ENCODE measurements around the gene CEP170.

The CEP170 gene

GRCh38 chr1:243287123-243287460, 32.0 kb upstream of the CEP170 start:
- TF ChIP-seq CEBPB (IDR thresholded peaks at IDR 0.05) (no peak), TEAD4 (IDR thresholded peaks at IDR 0.05) (no peak), EP300 (IDR thresholded peaks at IDR 0.05; ENCODE audit: borderline replicate concordance) (no peak), RAD21 (IDR thresholded peaks at IDR 0.05; ENCODE audit: low read depth) (no peak), TCF12 (IDR thresholded peaks at IDR 0.05; ENCODE audit: low read depth) (no peak), CREB1 (IDR thresholded peaks at IDR 0.05; ENCODE audit: low read depth) (no peak), TAF1 (IDR thresholded peaks at IDR 0.05; ENCODE audit: low read depth) (no peak), YY1 (IDR thresholded peaks at IDR 0.05; ENCODE audit: low read depth) (no peak), EGR1 (IDR thresholded peaks at IDR 0.05) (no peak), MAX (IDR thresholded peaks at IDR 0.05) (no peak), REST (IDR thresholded peaks at IDR 0.05; ENCODE audit: low read depth) (no peak), FOXM1 (IDR thresholded peaks at IDR 0.05; ENCODE audit: borderline replicate concordance, low read depth) (no peak), USF1 (IDR thresholded peaks at IDR 0.05) (no peak), NFIC (IDR thresholded peaks at IDR 0.05) (no peak), ZBTB7A (IDR thresholded peaks at IDR 0.05; ENCODE audit: low read depth) (no peak)

GRCh38 chr1:243286409-243287122, 31.5 kb upstream of the CEP170 start:
- TF ChIP-seq USF1 (IDR thresholded peaks at IDR 0.05) (no peak), MAX (IDR thresholded peaks at IDR 0.05) (no peak), YY1 (IDR thresholded peaks at IDR 0.05; ENCODE audit: low read depth) (no peak), TCF12 (IDR thresholded peaks at IDR 0.05; ENCODE audit: low read depth) (no peak)

GRCh38 chr1:243281672-243282071, 26.6 kb upstream of the CEP170 start:
- TF ChIP-seq REST (IDR thresholded peaks at IDR 0.05; ENCODE audit: low read depth) (no peak), TAF1 (IDR thresholded peaks at IDR 0.05; ENCODE audit: low read depth) (no peak), TCF12 (IDR thresholded peaks at IDR 0.05; ENCODE audit: low read depth) (no peak), TEAD4 (IDR thresholded peaks at IDR 0.05) (no peak), NFIC (IDR thresholded peaks at IDR 0.05) (no peak), YY1 (IDR thresholded peaks at IDR 0.05; ENCODE audit: low read depth) (no peak), EP300 (IDR thresholded peaks at IDR 0.05; ENCODE audit: borderline replicate concordance) (no peak), USF1 (IDR thresholded peaks at IDR 0.05) (no peak), CEBPB (IDR thresholded peaks at IDR 0.05) (no peak), FOXM1 (IDR thresholded peaks at IDR 0.05; ENCODE audit: borderline replicate concordance, low read depth) (no peak), EGR1 (IDR thresholded peaks at IDR 0.05) (no peak), ZBTB7A (IDR thresholded peaks at IDR 0.05; ENCODE audit: low read depth) (no peak), MAX (IDR thresholded peaks at IDR 0.05) (no peak), CREB1 (IDR thresholded peaks at IDR 0.05; ENCODE audit: low read depth) (no peak), RAD21 (IDR thresholded peaks at IDR 0.05; ENCODE audit: low read depth) (no peak)

- no peak for TF ChIP-seq FOXM1 (IDR thresholded peaks at IDR 0.05; ENCODE audit: borderline replicate concordance, low read depth)
- no peak for TF ChIP-seq MAX (IDR thresholded peaks at IDR 0.05)
- no peak for TF ChIP-seq CEBPB (IDR thresholded peaks at IDR 0.05)
- no peak for TF ChIP-seq EGR1 (IDR thresholded peaks at IDR 0.05)
- TF ChIP-seq TCF12 (IDR thresholded peaks at IDR 0.05; ENCODE audit: low read depth): no peak
- TF ChIP-seq RAD21 (IDR thresholded peaks at IDR 0.05; ENCODE audit: low read depth): no peak
- no peak for TF ChIP-seq TAF1 (IDR thresholded peaks at IDR 0.05; ENCODE audit: low read depth)
- no peak for TF ChIP-seq NFIC (IDR thresholded peaks at IDR 0.05)
- TF ChIP-seq TEAD4 (IDR thresholded peaks at IDR 0.05): no peak
- no peak for TF ChIP-seq USF1 (IDR thresholded peaks at IDR 0.05)
- no peak for TF ChIP-seq CREB1 (IDR thresholded peaks at IDR 0.05; ENCODE audit: low read depth)
- TF ChIP-seq REST (IDR thresholded peaks at IDR 0.05; ENCODE audit: low read depth): no peak
- no peak for TF ChIP-seq EP300 (IDR thresholded peaks at IDR 0.05; ENCODE audit: borderline replicate concordance)
- TF ChIP-seq ZBTB7A (IDR thresholded peaks at IDR 0.05; ENCODE audit: low read depth): no peak
These were observed 25.6 kb upstream of the CEP170 start for GRCh38 chr1:243280571-243281129.

Measured in Ishikawa (cell line).